Panc1 (cell line): ENCODE results near the gene CHST4.

ENCODE experiments used
- SIN3A ChIP-seq: IDR thresholded peaks from 2 replicates; pipeline ENCODE4 v1.6.1; 2012; ENCODE audit warnings: low read depth, mild to moderate bottlenecking, low read length, moderate library complexity, borderline replicate concordance; ENCODE audit not compliant: insufficient read depth
- TCF7L2 ChIP-seq: IDR thresholded peaks from 2 replicates; pipeline ENCODE4 v1.6.1; 2011; ENCODE audit warnings: mild to moderate bottlenecking, low read depth, low read length, inconsistent platforms
- TF ChIP-seq, protein P1 (sequence below): fragments of 450-650 bp; IDR thresholded peaks from 2 replicates; pipeline ENCODE4 v1.5.1; 2017; ENCODE audit warnings: mild to moderate bottlenecking
- TF ChIP-seq, protein P2 (sequence below), 2 experiments: IDR thresholded peaks; 2 replicates each; pipeline ENCODE4 v1.6.1; 2011 to 2012; ENCODE audit warnings: low read depth in 2 of 2, control low read depth in 1 of 2, low read length in 1 of 2, mild to moderate bottlenecking in 1 of 2, moderate library complexity in 1 of 2; ENCODE audit not compliant: insufficient read depth in 1 of 2

DNA sequence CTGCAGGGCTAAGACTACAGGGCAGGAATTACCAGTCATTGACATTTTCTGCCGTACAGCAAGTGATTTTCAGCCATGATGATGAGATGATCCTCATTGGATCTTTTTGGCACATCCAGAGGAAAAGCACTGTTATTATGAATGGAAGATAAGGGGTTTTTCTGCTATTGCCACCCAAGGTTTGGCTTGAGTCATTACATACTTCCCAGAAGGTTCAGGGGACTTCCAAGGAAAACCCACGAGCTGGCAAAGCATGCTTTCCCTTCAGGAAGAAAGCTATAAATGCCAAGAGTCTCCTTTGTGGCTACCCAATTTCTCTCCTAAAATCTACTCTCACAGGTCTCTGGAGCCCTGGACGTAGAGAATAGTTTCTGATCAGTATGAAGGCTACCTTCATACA lies 6.1 kb downstream of the CHST4 start:
- TF ChIP-seq, protein P1, sequence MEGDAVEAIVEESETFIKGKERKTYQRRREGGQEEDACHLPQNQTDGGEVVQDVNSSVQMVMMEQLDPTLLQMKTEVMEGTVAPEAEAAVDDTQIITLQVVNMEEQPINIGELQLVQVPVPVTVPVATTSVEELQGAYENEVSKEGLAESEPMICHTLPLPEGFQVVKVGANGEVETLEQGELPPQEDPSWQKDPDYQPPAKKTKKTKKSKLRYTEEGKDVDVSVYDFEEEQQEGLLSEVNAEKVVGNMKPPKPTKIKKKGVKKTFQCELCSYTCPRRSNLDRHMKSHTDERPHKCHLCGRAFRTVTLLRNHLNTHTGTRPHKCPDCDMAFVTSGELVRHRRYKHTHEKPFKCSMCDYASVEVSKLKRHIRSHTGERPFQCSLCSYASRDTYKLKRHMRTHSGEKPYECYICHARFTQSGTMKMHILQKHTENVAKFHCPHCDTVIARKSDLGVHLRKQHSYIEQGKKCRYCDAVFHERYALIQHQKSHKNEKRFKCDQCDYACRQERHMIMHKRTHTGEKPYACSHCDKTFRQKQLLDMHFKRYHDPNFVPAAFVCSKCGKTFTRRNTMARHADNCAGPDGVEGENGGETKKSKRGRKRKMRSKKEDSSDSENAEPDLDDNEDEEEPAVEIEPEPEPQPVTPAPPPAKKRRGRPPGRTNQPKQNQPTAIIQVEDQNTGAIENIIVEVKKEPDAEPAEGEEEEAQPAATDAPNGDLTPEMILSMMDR = no peak
- TF ChIP-seq, protein P2, sequence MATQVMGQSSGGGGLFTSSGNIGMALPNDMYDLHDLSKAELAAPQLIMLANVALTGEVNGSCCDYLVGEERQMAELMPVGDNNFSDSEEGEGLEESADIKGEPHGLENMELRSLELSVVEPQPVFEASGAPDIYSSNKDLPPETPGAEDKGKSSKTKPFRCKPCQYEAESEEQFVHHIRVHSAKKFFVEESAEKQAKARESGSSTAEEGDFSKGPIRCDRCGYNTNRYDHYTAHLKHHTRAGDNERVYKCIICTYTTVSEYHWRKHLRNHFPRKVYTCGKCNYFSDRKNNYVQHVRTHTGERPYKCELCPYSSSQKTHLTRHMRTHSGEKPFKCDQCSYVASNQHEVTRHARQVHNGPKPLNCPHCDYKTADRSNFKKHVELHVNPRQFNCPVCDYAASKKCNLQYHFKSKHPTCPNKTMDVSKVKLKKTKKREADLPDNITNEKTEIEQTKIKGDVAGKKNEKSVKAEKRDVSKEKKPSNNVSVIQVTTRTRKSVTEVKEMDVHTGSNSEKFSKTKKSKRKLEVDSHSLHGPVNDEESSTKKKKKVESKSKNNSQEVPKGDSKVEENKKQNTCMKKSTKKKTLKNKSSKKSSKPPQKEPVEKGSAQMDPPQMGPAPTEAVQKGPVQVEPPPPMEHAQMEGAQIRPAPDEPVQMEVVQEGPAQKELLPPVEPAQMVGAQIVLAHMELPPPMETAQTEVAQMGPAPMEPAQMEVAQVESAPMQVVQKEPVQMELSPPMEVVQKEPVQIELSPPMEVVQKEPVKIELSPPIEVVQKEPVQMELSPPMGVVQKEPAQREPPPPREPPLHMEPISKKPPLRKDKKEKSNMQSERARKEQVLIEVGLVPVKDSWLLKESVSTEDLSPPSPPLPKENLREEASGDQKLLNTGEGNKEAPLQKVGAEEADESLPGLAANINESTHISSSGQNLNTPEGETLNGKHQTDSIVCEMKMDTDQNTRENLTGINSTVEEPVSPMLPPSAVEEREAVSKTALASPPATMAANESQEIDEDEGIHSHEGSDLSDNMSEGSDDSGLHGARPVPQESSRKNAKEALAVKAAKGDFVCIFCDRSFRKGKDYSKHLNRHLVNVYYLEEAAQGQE (IDR thresholded peaks at IDR 0.05; ENCODE audit: insufficient read depth in 1 of 2, low read depth in 2 of 2, low read length in 1 of 2) = no peak
- TF ChIP-seq TCF7L2 (no peak), SIN3A (no peak)
